ENCODE data around the gene TRPV2.

GRCh38 chr17:16462070-16462864 is 46.9 kb downstream of the TRPV2 start:
- TF ChIP-seq CTCF (IDR thresholded peaks at IDR 0.05) (no peak), POLR2A (IDR thresholded peaks at IDR 0.05) (no peak)

Measured in Peyer's patch (tissue), 4 donors.